CD4-positive, alpha-beta T cell (primary cell): ENCODE data around the gene CCDC136. TPM values are rescaled to one million over a fixed set of nuclear protein-coding genes. Genes with fewer than 3 reads are reported as not detected.

ENCODE experiments used
- ATAC-seq: fragments of 200-7000 bp; cut with Tn5 transposase; one replicate; pipeline ENCODE4 v1.10.0; 2022; ENCODE audit warnings: mild to moderate bottlenecking; ENCODE audit not compliant: poor library complexity
- CTCF ChIA-PET: fragments of 350-600 bp; sonication (Branson Sonifier 250); formaldehyde crosslinking; loops from one replicate; lab custom pipeline; 2021; ENCODE audit warnings: antibody characterized with exemption, inconsistent platforms; lab: Charles Lee
- POLR2A ChIA-PET: fragments of 350-600 bp; sonication (Branson Sonifier 250); formaldehyde crosslinking; loops from one replicate; lab custom pipeline; 2021; ENCODE audit warnings: antibody characterized with exemption, inconsistent platforms; lab: Charles Lee
- DNase-seq, 14 experiments: peaks; one replicate each; pipeline ENCODE4 v3.0.0-alpha.2; 2013 to 2020; ENCODE audit warnings: mixed read lengths in 2 of 14
- H3K27ac ChIP-seq, 2 donors: one replicate each; pipeline versions ENCODE4 v1.5.1 to v1.7.0; 2013; ENCODE audit warnings: low read length in 2 of 2, low read depth in 1 of 2, mild to moderate bottlenecking in 1 of 2
- H3K27me3 ChIP-seq, 2 experiments: 1 replicate in 1 of 2; 2 replicates in 1 of 2; pipeline versions ENCODE4 v1.6.1 to v1.7.0; 2013; ENCODE audit warnings: low read length in 2 of 2, control low read depth in 1 of 2, mild to moderate bottlenecking in 1 of 2, moderate library complexity in 1 of 2; ENCODE audit not compliant: insufficient read depth in 2 of 2, control insufficient read depth in 1 of 2
- H3K36me3 ChIP-seq: one replicate; pipeline ENCODE4 v1.6.1; 2013; ENCODE audit warnings: low read length, control low read depth; ENCODE audit not compliant: insufficient read depth
- H3K4me1 ChIP-seq: one replicate; pipeline ENCODE4 v1.6.1; 2013; ENCODE audit warnings: low read length, control low read depth; ENCODE audit not compliant: insufficient read depth
- H3K4me3 ChIP-seq: one replicate; pipeline ENCODE4 v1.5.1; 2013; ENCODE audit warnings: mild to moderate bottlenecking, low read length, moderate library complexity
- H3K9me3 ChIP-seq, 2 experiments: 1 replicate in 1 of 2; 2 replicates in 1 of 2; pipeline versions ENCODE4 v1.6.1 to v1.7.0; 2013; ENCODE audit warnings: low read length in 2 of 2, mild to moderate bottlenecking in 2 of 2, control low read depth in 1 of 2, moderate library complexity in 1 of 2; ENCODE audit not compliant: control insufficient read depth in 1 of 2, insufficient read depth in 1 of 2
- H3K27ac Mint-ChIP-seq: one replicate; pipeline ENCODE4 v1.8.0; 2020; ENCODE audit warnings: mixed read lengths
- H3K27me3 Mint-ChIP-seq: one replicate; pipeline ENCODE4 v1.8.0; 2021; ENCODE audit warnings: mixed read lengths
- H3K36me3 Mint-ChIP-seq: one replicate; pipeline ENCODE4 v1.8.0; 2021; ENCODE audit warnings: low read depth, mixed read lengths
- H3K4me1 Mint-ChIP-seq: one replicate; pipeline ENCODE4 v1.8.0; 2021; ENCODE audit warnings: low read depth, mixed read lengths
- H3K4me3 Mint-ChIP-seq: one replicate; pipeline ENCODE4 v1.8.0; 2020; ENCODE audit warnings: mild to moderate bottlenecking, mixed read lengths
- H3K9me3 Mint-ChIP-seq: one replicate; pipeline ENCODE4 v1.8.0; 2020; ENCODE audit warnings: mixed read lengths
- intact Hi-C, 2 experiments: fragments of 100-400 bp; cut with DNase I in 1 of 2; cut with micrococcal nuclease in 1 of 2; formaldehyde crosslinking; loops; one replicate each; pipeline versions ENCODE4 v1.15.1 to v1.9.0; 2023 to 2025; cut with DNase I, micrococcal nuclease
- total RNA-seq, 174 experiments: library from RNA in 2 of 174; stranded (reverse) in 2 of 174; gene quantifications; one replicate each; pipeline ENCODE4 v1.2.3 and lab custom pipeline; 2021 to 2026
- TF ChIP-seq, protein P1 (sequence below): fragments of 200-600 bp; IDR thresholded peaks from one replicate; pipeline ENCODE4 v1.8.0; 2022; ENCODE audit warnings: antibody characterized with exemption, mild to moderate bottlenecking

The CCDC136 gene
- total RNA-seq, 2 experiments from 2014 or later, result 4.5 to 4.9 TPM

- TF ChIP-seq, protein P1, sequence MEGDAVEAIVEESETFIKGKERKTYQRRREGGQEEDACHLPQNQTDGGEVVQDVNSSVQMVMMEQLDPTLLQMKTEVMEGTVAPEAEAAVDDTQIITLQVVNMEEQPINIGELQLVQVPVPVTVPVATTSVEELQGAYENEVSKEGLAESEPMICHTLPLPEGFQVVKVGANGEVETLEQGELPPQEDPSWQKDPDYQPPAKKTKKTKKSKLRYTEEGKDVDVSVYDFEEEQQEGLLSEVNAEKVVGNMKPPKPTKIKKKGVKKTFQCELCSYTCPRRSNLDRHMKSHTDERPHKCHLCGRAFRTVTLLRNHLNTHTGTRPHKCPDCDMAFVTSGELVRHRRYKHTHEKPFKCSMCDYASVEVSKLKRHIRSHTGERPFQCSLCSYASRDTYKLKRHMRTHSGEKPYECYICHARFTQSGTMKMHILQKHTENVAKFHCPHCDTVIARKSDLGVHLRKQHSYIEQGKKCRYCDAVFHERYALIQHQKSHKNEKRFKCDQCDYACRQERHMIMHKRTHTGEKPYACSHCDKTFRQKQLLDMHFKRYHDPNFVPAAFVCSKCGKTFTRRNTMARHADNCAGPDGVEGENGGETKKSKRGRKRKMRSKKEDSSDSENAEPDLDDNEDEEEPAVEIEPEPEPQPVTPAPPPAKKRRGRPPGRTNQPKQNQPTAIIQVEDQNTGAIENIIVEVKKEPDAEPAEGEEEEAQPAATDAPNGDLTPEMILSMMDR, result no peak
- peaks cover 29 to 38% of the 10 kb centered on the region in 2 experiments for H3K27me3 ChIP-seq
- no peak overlapping the region for H3K4me3 ChIP-seq
- H3K9me3 ChIP-seq, result peaks cover 0 to 14% of the 10 kb centered on the region in 2 experiments
- H3K4me1 Mint-ChIP-seq, result peaks cover 13% of the 10 kb centered on the region
- H3K4me1 ChIP-seq, result peaks cover 26% of the 10 kb centered on the region
- H3K36me3 ChIP-seq, result no peaks in the 10 kb centered on the region
- no peak for ATAC-seq
- ChIA-PET CTCF (interaction anchor here (1.4 kb wide), 1 partner anchor 50 kb away, joined by 3 read pairs; no protein-coding TSS in a partner anchor), POLR2A (interaction anchor here (1.8 kb wide), 1 partner anchor 392 kb away, joined by 5 read pairs; the partner anchor contains the start of gene AHCYL2)
- H3K27ac Mint-ChIP-seq, result no peak overlapping the region
- no peak overlapping the region for H3K4me3 Mint-ChIP-seq
- no peak for DNase-seq
- intact Hi-C loops, result no loop called here
- H3K9me3 Mint-ChIP-seq, result no peaks in the 10 kb centered on the region
- H3K27me3 Mint-ChIP-seq, result peaks cover 24% of the 10 kb centered on the region
- no peaks in the 10 kb centered on the region for H3K36me3 Mint-ChIP-seq
- no peak overlapping the region for H3K27ac ChIP-seq
These were observed 41.6 kb downstream of the CCDC136 start for GRCh38 chr7:128833148-128833945.

GRCh38 chr7:128833946-128834325 lies 42.2 kb downstream of the CCDC136 start:
- Mint-ChIP-seq H3K4me1 (peaks cover 13% of the 10 kb centered on the region), H3K27ac (no peak overlapping the region), H3K9me3 (no peaks in the 10 kb centered on the region), H3K27me3 (peaks cover 18% of the 10 kb centered on the region), H3K36me3 (no peaks in the 10 kb centered on the region), H3K4me3 (no peak overlapping the region)
- H3K36me3 ChIP-seq, result no peaks in the 10 kb centered on the region
- ATAC-seq, result no peak
- no peak overlapping the region for H3K4me3 ChIP-seq
- TF ChIP-seq, protein P1, result no peak
- peaks cover 23 to 32% of the 10 kb centered on the region in 2 experiments for H3K27me3 ChIP-seq
- no peak overlapping the region for H3K27ac ChIP-seq
- ChIA-PET CTCF (no interaction called here), POLR2A (no interaction called here)
- H3K4me1 ChIP-seq, result peaks cover 26% of the 10 kb centered on the region
- no peak for DNase-seq
- peaks cover 0 to 14% of the 10 kb centered on the region in 2 experiments for H3K9me3 ChIP-seq
- intact Hi-C loops, result no loop called here

GRCh38 chr7:128835231-128835751 lies 43.5 kb downstream of the CCDC136 start:
- TF ChIP-seq, protein P1, result no peak
- Histone ChIP-seq H3K27ac (no peak overlapping the region), H3K27me3 (peaks cover 12 to 22% of the 10 kb centered on the region in 2 experiments), H3K36me3 (no peaks in the 10 kb centered on the region), H3K4me1 (peaks cover 16% of the 10 kb centered on the region), H3K9me3 (peaks cover 0 to 6% of the 10 kb centered on the region in 2 experiments), H3K4me3 (no peak overlapping the region)
- no peak overlapping the region for H3K27ac Mint-ChIP-seq
- H3K27me3 Mint-ChIP-seq, result peaks cover 9% of the 10 kb centered on the region
- intact Hi-C loops, result no loop called here
- ChIA-PET POLR2A (no interaction called here), CTCF (interaction anchor here (1.1 kb wide), 1 partner anchor 78 kb away, joined by 3 read pairs; no protein-coding TSS in a partner anchor)
- peaks cover 6% of the 10 kb centered on the region for H3K4me1 Mint-ChIP-seq
- no peak for ATAC-seq
- DNase-seq, result no peak
- no peaks in the 10 kb centered on the region for H3K36me3 Mint-ChIP-seq
- no peaks in the 10 kb centered on the region for H3K9me3 Mint-ChIP-seq
- no peak overlapping the region for H3K4me3 Mint-ChIP-seq
